ENCODE results near the gene L3HYPDH.

Gene L3HYPDH

DNA sequence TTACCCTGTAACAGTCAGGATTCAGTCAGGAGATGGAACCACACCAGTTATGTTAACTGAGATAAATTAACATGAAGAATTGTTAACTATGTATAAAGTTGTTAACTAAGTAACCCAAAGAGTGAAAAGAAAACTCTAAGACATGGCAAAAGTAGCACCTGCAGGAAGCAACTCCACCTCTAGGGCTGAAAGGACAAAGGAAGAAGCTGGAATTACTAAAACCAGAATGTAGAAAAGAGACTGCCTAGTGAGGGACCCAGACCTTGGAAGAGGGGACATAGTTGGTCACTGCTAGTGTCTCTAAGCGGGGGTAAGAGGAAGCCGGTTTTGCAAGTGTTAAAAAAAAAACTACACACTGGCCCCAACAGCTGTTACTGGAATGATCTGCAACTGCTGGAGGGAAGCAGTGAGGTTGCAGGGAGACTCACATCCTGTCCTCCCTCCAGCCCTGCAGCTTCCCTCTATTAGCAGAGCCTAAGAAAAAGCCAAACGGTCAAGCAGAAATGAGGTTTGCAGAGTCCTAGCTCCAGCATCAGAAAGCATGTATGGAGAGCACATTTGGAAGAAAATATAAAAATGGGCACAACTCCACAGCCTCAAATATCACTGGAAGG lies 58.8 kb downstream of the L3HYPDH start:
- DNase-seq (ENCODE audit: low read depth): no peak

DNA sequence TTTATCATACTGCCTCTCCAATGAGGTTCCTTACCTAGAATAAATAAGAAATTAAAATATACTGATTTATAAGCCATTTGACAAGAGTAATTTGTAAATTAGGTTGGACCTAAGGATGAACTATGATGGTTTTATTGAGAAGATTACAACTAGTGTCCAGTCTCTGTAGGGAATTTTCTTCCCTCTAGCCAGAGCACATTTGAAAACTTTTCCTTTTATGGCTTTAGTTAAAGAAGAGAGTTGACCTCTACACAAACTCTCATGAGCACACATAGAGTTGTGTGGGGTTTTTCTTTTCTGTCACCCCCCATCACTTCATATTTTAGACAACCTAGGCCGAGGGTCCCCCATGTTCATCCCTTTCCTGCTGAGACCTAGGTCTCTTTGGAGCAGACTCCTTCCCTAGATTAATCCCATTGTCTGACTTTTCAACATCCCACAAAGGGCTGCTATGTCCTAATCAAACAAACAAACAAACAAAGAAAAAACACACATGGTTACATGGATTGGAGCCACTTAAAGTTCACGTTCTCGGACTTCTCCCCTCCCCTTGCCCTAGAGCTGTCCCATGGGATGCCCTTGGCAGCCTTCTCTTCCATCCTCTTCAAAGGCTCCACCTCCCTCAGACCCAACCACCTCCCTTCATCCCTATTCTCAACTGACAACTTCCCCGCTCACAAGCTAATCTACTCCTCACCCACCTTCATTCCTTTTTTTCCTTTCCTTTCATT lies 59.7 kb downstream of the L3HYPDH start:
- no peak for DNase-seq (ENCODE audit: low read depth)
